T-cell (primary cell): ENCODE results near the gene HEPH. TPM values are rescaled to one million over a fixed set of nuclear protein-coding genes. Genes with fewer than 3 reads are reported as not detected.
"Not testable (repeated sequence)": the region's sequence is repeated elsewhere in the genome, so short reads cannot be mapped to it uniquely, and the experiment has no call there.

ENCODE experiments used
- ATAC-seq, 4 experiments: fragments of 200-7000 bp in 3 of 4; fragments of 150-1000 bp in 1 of 4; cut with Tn5 transposase; replicated peaks in 1 of 4; 1 replicate in 3 of 4; 2 replicates in 1 of 4; pipeline ENCODE4 v1.10.0; 2021; ENCODE audit warnings: moderate library complexity in 3 of 4, mild to moderate bottlenecking in 2 of 4, moderate number of reproducible peaks in 1 of 4
- CTCF ChIA-PET, 2 donors: fragments of 300-600 bp; sonication (Branson Sonifier 250); formaldehyde crosslinking; loops; one replicate each; lab custom pipeline; 2022; ENCODE audit warnings: antibody characterized with exemption in 2 of 2; lab: Charles Lee
- POLR2A ChIA-PET, 2 donors: fragments of 300-600 bp; sonication (Branson Sonifier 250); formaldehyde crosslinking; loops; one replicate each; lab custom pipeline; 2022; ENCODE audit warnings: antibody characterized with exemption in 2 of 2; lab: Charles Lee
- DNase-seq, 35 experiments: peaks; one replicate each; pipeline versions ENCODE4 v3.0.0 to v3.0.0-alpha.2; 2013 to 2023
- H3K27ac ChIP-seq: one replicate; pipeline ENCODE4 v1.5.1; 2013; ENCODE audit warnings: low read length
- H3K27me3 ChIP-seq, 2 experiments: replicated peaks in 1 of 2; 1 replicate in 1 of 2; 2 replicates in 1 of 2; pipeline versions ENCODE4 v1.6.1 to v1.7.0; 2013; ENCODE audit warnings: low read length in 1 of 2, mixed read lengths in 1 of 2; ENCODE audit not compliant: control insufficient read depth in 2 of 2, insufficient read depth in 2 of 2; ENCODE audit errors: extremely low read depth in 1 of 2
- H3K36me3 ChIP-seq, 2 donors: 1 replicate in 1 of 2; 2 replicates in 1 of 2; pipeline versions ENCODE4 v1.6.1 to v1.7.0; 2013; ENCODE audit warnings: low read length in 1 of 2; ENCODE audit not compliant: control insufficient read depth in 2 of 2, insufficient read depth in 1 of 2; ENCODE audit errors: extremely low read depth in 1 of 2
- H3K4me1 ChIP-seq, 2 experiments: 1 replicate in 1 of 2; 2 replicates in 1 of 2; pipeline versions ENCODE4 v1.6.1 to v1.7.0; 2013; ENCODE audit warnings: low read length in 2 of 2, mixed read lengths in 1 of 2; ENCODE audit not compliant: insufficient read depth in 2 of 2, control insufficient read depth in 1 of 2; ENCODE audit errors: extremely low read depth in 1 of 2
- H3K4me3 ChIP-seq, 2 donors: 1 replicate in 1 of 2; 2 replicates in 1 of 2; pipeline versions ENCODE4 v1.5.1 to v1.7.0; 2013; ENCODE audit warnings: mild to moderate bottlenecking in 2 of 2, low read length in 1 of 2, moderate library complexity in 1 of 2; ENCODE audit not compliant: control insufficient read depth in 1 of 2; ENCODE audit errors: extremely low read depth in 1 of 2
- H3K9me3 ChIP-seq: 2 replicates; pipeline ENCODE4 v1.7.0; 2013
- H3K27ac Mint-ChIP-seq, 2 donors: one replicate each; pipeline ENCODE4 v1.8.0; 2020 to 2021; ENCODE audit warnings: mild to moderate bottlenecking in 2 of 2, mixed read lengths in 2 of 2
- H3K27me3 Mint-ChIP-seq, 2 donors: one replicate each; pipeline ENCODE4 v1.8.0; 2021 to 2022; ENCODE audit warnings: mixed read lengths in 2 of 2
- H3K36me3 Mint-ChIP-seq: one replicate; pipeline ENCODE4 v1.8.0; 2021; ENCODE audit warnings: mixed read lengths
- H3K4me1 Mint-ChIP-seq, 3 donors: one replicate each; pipeline ENCODE4 v1.8.0; 2020 to 2022; ENCODE audit warnings: mixed read lengths in 3 of 3, mild to moderate bottlenecking in 1 of 3
- H3K4me3 Mint-ChIP-seq, 3 donors: one replicate each; pipeline ENCODE4 v1.8.0; 2020 to 2022; ENCODE audit warnings: mild to moderate bottlenecking in 3 of 3, mixed read lengths in 3 of 3, moderate library complexity in 3 of 3
- H3K9me3 Mint-ChIP-seq, 3 donors: one replicate each; pipeline ENCODE4 v1.8.0; 2020 to 2022; ENCODE audit warnings: mixed read lengths in 3 of 3
- WGBS: methylation state at CpG from one replicate; pipeline ENCODE4 v1.1.5; 2013; ENCODE audit warnings: missing lambda C conversion rate; ENCODE audit not compliant: insufficient coverage; 5-methylcytosine and 5-hydroxymethylcytosine counted together
- total RNA-seq, 35 experiments: library from RNA in 6 of 35; stranded (reverse) in 6 of 35; fragments of 120-200 nt in 1 of 35; gene quantifications; one replicate each; pipeline versions ENCODE4 v1.2.1 to v1.2.4 and lab custom pipeline; 2013 to 2026

HEPH gene, protein sequence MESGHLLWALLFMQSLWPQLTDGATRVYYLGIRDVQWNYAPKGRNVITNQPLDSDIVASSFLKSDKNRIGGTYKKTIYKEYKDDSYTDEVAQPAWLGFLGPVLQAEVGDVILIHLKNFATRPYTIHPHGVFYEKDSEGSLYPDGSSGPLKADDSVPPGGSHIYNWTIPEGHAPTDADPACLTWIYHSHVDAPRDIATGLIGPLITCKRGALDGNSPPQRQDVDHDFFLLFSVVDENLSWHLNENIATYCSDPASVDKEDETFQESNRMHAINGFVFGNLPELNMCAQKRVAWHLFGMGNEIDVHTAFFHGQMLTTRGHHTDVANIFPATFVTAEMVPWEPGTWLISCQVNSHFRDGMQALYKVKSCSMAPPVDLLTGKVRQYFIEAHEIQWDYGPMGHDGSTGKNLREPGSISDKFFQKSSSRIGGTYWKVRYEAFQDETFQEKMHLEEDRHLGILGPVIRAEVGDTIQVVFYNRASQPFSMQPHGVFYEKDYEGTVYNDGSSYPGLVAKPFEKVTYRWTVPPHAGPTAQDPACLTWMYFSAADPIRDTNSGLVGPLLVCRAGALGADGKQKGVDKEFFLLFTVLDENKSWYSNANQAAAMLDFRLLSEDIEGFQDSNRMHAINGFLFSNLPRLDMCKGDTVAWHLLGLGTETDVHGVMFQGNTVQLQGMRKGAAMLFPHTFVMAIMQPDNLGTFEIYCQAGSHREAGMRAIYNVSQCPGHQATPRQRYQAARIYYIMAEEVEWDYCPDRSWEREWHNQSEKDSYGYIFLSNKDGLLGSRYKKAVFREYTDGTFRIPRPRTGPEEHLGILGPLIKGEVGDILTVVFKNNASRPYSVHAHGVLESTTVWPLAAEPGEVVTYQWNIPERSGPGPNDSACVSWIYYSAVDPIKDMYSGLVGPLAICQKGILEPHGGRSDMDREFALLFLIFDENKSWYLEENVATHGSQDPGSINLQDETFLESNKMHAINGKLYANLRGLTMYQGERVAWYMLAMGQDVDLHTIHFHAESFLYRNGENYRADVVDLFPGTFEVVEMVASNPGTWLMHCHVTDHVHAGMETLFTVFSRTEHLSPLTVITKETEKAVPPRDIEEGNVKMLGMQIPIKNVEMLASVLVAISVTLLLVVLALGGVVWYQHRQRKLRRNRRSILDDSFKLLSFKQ
- under 1 TPM in 4 of 5 donors, not detected in 1; 0.15 to 0.44 (median 0.31) TPM for total RNA-seq
- 0.35 TPM for total RNA-seq (2013)
- 0 to 0.27 (median 0) reads per million in 29 experiments for total RNA-seq (lab: John Stamatoyannopoulos, UW)

- Mint-ChIP-seq H3K27me3 (peaks cover 0 to 20% of the 10 kb centered on the region in 2 donors), H3K9me3 (no peaks in the 10 kb centered on the region), H3K27ac (no peak within 1 kb of the TSS), H3K36me3 (no peaks in the 10 kb centered on the region), H3K4me3 (no peak within 1 kb of the TSS), H3K4me1 (no peaks in the 10 kb centered on the region)
- Histone ChIP-seq H3K4me1 (no peaks in the 10 kb centered on the region), H3K36me3 (no peaks in the 10 kb centered on the region), H3K27ac (no peak within 1 kb of the TSS), H3K9me3 (no peaks in the 10 kb centered on the region), H3K27me3 (no peaks in the 10 kb centered on the region), H3K4me3 (no peak within 1 kb of the TSS)
- no peak for DNase-seq
- WGBS = no CpG with 5 or more reads among the region's 3 CpGs
- CTCF ChIA-PET = no interaction called here
- POLR2A ChIA-PET = no interaction called here
- no peak for ATAC-seq
These were observed at the start of gene HEPH for GRCh38 chrX:66163849-66164411. HEPH (plus strand) TSS chrX:66164247; CDS start chrX:66170571, 6,324 bp downstream.

DNA sequence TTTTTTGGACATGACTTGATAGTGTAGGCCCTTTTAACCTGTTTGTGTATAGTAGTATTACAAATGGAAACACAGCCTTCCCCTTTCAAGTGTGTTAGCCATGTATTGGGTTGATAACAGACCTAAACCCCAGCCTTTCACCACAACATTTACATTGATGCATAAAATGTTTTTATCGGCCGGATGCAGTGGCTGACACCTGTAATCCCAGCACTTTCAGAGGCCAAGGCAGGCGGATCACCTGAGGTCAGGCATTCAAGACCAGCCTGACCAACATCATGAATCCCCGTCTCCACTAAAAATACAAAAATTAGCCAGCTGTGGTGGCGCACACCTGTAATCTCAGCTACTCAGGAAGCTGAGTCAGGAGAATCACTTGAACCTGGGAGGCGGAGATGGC is 45.3 kb upstream of the HEPH start:
- H3K4me1 ChIP-seq, H3K36me3 ChIP-seq, H3K4me3 Mint-ChIP-seq, H3K27me3 ChIP-seq, POLR2A ChIA-PET, H3K36me3 Mint-ChIP-seq, H3K9me3 Mint-ChIP-seq, H3K4me3 ChIP-seq, ATAC-seq, H3K9me3 ChIP-seq, CTCF ChIA-PET, H3K27ac Mint-ChIP-seq, H3K27ac ChIP-seq, H3K4me1 Mint-ChIP-seq, DNase-seq: not testable (repeated sequence)
- H3K27me3 Mint-ChIP-seq = peaks cover 0 to 21% of the 10 kb centered on the region in 2 donors
- no CpG with 5 or more reads among the region's 6 CpGs for WGBS

GRCh38 chrX:66121354-66121753 is 42.7 kb upstream of the HEPH start:
- CTCF ChIA-PET, H3K4me3 Mint-ChIP-seq: not testable (repeated sequence)

DNA sequence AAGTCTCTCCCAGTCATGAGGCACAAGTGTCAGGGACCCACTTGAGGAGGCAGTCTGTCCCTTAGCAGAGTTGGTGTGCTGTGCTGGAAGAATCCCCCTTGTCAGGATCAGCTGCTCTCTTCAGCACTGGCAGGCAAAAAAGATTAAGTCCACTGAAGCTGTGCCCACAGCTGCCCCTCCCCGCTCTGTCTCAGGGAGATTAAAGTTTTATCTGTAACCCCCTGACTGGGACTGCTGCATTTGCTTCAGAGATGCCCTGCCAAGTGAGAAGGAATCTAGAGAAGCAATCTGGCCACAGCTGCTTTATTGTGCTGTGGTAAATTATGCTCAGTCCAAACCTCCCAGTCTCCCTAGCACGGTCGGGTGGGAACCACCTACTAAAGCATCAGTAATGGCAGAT is 37.4 kb upstream of the HEPH start:
- peaks cover 0 to 24% of the 10 kb centered on the region in 2 donors for H3K27me3 Mint-ChIP-seq
- no peaks in the 10 kb centered on the region for H3K27me3 ChIP-seq
- no peak overlapping the region for H3K4me3 ChIP-seq
- POLR2A ChIA-PET = no interaction called here
- peaks cover 4% of the 10 kb centered on the region for H3K36me3 Mint-ChIP-seq
- no peaks in the 10 kb centered on the region for H3K4me1 Mint-ChIP-seq
- H3K36me3 ChIP-seq = no peaks in the 10 kb centered on the region
- CTCF ChIA-PET = no interaction called here
- no peak overlapping the region for H3K27ac ChIP-seq
- WGBS = 83% methylated on average over 1 of the region's 3 CpGs
- peaks cover 2 to 7% (median 6%) of the 10 kb centered on the region in 3 donors for H3K9me3 Mint-ChIP-seq
- no peaks in the 10 kb centered on the region for H3K4me1 ChIP-seq
- no peaks in the 10 kb centered on the region for H3K9me3 ChIP-seq
- H3K27ac Mint-ChIP-seq = no peak overlapping the region
- H3K4me3 Mint-ChIP-seq = no peak overlapping the region
- DNase-seq (no peak), ATAC-seq (no peak)

More at GRCh38 chrX:66121354-66121753, 42.7 kb upstream of the HEPH start:
- H3K4me1 ChIP-seq, H3K9me3 ChIP-seq, H3K27me3 ChIP-seq, H3K4me3 ChIP-seq, ATAC-seq, H3K36me3 ChIP-seq, H3K36me3 Mint-ChIP-seq, POLR2A ChIA-PET, DNase-seq, H3K27ac Mint-ChIP-seq, H3K27ac ChIP-seq, H3K4me1 Mint-ChIP-seq: not testable (repeated sequence)
- Mint-ChIP-seq H3K9me3 (peaks cover 2 to 15% (median 6%) of the 10 kb centered on the region in 3 donors), H3K27me3 (peaks cover 0 to 25% of the 10 kb centered on the region in 2 donors)
- WGBS = no CpG with 5 or more reads among the region's 2 CpGs

DNA sequence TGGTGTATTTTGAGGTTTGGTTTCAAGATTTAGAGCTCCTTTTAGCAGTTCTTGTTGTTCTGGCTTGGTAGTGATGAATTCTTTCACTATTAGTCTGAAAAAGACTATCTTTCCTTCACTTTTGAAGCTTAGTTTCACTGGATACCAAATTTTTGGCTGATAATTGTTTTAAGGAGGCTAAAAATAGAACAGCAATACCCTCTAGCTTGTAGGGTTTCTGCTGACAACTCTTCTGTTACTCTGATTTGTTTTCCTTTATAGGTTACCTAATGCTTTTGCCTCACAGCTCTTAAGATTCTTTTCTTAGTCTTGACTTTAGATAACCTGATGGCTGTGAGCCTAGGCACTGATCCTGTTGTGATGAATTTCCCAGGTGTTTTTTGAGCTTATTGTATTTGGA is 33.6 kb upstream of the HEPH start:
- H3K9me3 Mint-ChIP-seq = no peaks in the 10 kb centered on the region
- POLR2A ChIA-PET = interaction anchor here in 1 of 2 donors (0.6 kb wide), 1 partner anchor 19 kb away, joined by 3 read pairs; no protein-coding TSS in a partner anchor
- no peak for ATAC-seq

GRCh38 chrX:66135284-66135683 is 28.8 kb upstream of the HEPH start:
- ATAC-seq, H3K4me3 Mint-ChIP-seq, H3K9me3 ChIP-seq, H3K27ac Mint-ChIP-seq, H3K4me1 Mint-ChIP-seq, H3K36me3 ChIP-seq, POLR2A ChIA-PET, H3K4me1 ChIP-seq, H3K27me3 ChIP-seq, H3K9me3 Mint-ChIP-seq, CTCF ChIA-PET, H3K27ac ChIP-seq, H3K4me3 ChIP-seq, H3K36me3 Mint-ChIP-seq, DNase-seq: not testable (repeated sequence)
- WGBS = no CpG with 5 or more reads among the region's 4 CpGs
- H3K27me3 Mint-ChIP-seq = peaks cover 3 to 19% of the 10 kb centered on the region in 2 donors

More for the DNA sequence above, 33.6 kb upstream of the HEPH start:
- H3K36me3 Mint-ChIP-seq = no peaks in the 10 kb centered on the region
- Histone ChIP-seq H3K27ac (no peak overlapping the region), H3K4me1 (no peaks in the 10 kb centered on the region), H3K4me3 (no peak overlapping the region), H3K27me3 (no peaks in the 10 kb centered on the region), H3K36me3 (no peaks in the 10 kb centered on the region), H3K9me3 (no peaks in the 10 kb centered on the region)
- DNase-seq = no peak
- H3K27me3 Mint-ChIP-seq = peaks cover 0 to 19% of the 10 kb centered on the region in 2 donors
- H3K27ac Mint-ChIP-seq = no peak overlapping the region
- CTCF ChIA-PET = no interaction called here
- H3K4me1 Mint-ChIP-seq = no peaks in the 10 kb centered on the region
- H3K4me3 Mint-ChIP-seq = no peak overlapping the region
